Fibroblast of peridontal ligament (primary cell): ENCODE measurements around the gene PAEP.

Experiments used
- DNase-seq: peaks from one replicate; pipeline ENCODE4 v3.0.0-alpha.2; 2010; ENCODE audit errors: extremely low read depth

Gene PAEP

DNA sequence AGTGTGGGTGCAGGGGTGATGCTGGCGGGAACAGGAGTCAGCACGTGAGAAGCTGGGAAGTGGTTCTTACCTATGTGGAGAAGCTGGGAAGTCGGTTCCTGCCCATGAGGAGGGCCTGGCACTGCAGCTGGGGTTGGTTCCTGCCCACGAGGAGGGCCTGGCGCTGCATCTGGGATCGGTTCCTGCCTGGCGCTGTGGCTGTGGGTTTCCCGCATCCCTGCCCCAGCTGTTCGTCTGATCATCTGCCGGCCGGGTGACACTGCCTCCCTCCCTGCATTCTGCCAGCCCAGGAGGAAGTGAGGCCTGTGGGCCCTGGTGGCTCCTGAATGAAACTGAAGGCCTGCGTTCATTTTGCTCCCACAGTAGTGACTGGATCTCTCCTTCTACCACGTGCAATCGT, 10.5 kb upstream of the PAEP start:
- no peak for DNase-seq

DNA sequence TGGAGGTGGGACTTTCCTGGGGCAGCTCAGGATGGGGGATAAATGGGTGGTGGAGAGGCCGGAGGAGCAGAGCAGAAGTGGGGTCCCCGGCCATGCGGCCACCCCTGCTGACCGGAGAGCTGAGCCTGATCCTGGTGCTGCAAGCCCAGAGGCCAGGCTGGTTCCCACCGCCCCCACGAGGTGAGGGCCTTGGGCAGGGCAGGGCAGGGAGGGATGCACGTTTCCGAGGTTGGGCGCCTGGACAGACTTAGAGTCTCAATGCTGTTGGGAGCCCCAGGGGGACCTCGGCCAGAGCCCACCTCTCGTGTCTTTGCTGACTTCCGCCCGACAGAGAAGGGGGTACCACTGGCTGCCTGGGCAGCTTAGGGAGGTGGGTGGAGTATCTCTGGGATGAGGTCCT, 10.1 kb upstream of the PAEP start:
- no peak for DNase-seq

DNA sequence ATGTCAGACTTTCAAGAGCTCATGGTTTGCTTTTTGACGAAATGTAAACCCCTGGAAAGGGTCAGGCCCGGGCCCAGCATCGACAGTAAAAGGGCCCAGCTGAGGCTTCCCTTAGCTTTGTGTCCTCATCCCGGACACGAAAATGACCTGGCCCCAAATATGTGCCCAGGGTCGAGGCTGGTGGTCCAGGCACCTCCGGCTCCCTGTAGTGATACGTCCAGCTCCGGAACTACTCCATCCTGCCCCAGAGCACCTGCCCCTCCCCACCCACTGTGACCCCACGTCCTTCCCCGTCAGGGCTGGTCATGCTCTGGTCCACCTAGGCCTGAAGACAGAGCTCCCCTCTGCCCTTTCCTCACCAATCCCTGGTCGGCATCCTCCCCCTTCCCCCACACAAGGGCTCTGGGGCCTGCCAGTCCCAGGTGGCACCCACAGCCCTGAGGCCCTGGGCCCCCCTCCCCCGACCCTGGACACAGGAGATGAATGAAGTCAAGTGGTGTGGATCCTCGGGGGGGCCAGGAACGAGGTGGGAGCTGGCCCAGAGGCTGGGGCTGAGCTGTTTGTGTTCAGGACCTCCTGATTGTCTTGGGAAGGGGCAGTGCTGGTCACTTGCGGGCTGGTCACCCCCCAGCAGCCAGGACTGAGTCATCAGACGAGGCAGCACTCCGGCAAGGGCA, 9.4 kb upstream of the PAEP start:
- no peak for DNase-seq

DNA sequence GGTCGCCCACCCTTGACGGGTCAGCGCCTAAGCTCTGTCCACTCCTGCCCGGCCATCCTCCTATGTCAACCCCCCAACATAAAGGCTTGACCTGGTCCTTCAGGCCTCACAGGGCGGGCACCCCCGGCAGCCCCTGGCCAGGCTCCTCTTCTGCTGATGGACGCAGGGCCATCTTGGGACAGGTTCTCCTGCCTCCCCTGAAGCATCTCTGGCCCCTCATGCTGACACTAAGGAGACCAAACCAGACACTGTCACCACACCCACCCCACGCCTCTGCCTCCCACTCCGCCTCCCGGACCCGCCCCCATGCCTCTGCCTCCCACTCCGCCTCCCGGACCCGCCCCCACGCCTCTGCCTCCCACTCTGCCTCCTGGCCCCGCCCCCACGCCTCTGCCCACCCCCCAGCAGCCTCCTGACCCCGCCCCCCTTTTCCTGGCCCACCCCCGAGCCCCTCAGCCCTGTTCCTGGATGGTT, 8.8 kb upstream of the PAEP start:
- DNase-seq = no peak

DNA sequence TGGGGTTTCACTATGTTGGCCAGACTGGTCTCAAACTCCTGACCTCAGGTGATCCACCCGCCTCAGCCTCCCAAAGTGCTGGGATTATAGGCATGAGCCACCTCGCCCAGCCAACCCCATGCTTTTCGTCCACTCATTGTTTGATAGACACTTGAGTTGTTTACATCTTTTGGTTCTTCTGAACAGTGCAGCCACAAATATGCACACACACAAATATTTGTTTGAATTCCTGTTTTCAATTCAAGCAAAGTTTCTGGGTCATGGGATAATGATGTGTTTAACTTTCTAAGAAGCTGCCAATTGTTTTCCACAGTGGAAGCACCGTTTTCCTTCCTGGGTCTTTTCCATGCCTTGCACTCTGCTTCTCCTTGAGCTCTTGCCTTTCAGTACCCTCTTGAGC, 6.8 kb upstream of the PAEP start:
- DNase-seq = peak; percentile 5

DNA sequence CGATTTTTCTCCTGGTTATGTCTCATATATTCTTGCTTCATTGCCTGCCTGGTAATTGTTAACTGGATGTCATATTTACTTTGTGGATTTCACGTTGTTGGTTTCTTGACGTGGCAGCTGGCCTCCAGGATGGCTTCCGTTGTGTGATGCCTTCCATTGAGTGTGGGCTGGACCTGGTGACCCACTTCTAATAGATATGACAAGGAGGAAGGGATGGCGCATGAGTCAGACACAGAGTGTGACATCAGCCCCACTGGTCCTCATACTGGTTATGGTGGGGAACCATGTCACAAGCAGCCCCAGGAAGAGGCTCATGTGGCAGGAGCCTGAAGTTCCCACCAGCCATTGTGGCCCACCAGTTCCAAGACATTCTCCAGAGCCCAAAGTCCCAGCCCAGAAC, 6.4 kb upstream of the PAEP start:
- no peak for DNase-seq

DNA sequence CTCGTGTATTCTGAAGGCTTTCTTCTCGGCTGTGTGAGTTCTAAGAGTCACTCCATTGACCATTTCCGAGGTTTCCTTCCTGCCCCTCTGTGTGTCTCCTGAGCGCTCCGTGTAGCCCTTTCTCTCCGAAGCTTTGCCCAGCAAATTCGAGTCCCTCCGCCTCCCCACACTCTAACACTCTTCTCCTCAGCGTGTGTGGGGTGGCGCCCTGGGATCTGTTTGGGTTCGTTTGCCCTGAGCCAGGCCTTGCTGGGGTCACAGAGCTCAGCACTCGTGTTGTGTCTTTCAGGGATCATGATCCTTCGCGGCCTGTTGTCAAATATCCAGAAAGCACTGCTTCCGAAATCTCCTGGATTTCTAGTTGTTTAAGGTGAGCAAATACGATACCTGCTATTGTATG, 5.6 kb upstream of the PAEP start:
- DNase-seq = no peak

DNA sequence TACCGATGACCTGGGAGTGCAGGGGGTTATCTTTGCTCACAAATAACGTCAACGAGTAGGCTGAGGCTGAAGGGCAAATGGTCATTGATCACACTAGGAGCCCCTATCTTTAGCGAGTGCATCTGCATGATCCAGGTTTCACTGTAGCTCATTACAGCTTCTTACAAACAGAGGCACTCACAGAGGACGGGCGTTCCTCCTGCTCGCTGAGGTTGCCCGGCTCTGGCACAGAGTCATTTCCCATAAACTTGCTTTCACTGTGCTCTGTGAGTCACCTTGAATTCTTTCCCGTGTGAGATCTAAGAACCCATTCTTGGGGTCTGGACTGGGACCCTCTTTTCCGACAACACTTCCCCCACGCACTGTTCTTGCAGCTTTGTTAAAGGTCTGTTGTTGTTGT, 1.9 kb upstream of the PAEP start:
- no peak for DNase-seq

- DNase-seq = no peak
Observed at GRCh38 chr9:135562235-135562745, 734 bp downstream of the PAEP start.

DNA sequence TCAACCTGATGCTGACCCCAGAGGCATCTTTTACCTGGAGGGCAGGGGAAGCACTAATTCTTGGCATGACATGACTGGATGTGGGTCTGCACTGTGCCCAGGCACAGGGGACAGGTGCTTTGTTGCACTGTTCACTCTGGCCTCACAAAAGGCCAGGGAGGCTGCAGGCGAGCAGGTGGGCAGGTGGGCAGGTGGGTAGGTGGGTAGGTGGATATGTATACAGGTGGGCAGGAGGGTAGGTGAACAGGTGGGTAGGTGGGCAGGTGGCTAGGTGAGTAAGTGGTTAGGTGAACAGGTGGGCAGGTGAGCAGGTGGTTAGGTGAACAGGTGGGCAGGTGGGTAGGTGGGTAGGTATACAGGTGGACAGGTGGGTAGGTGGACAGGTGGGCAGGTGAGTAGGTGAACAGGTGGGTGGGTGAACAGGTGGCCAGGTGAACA, 1.5 kb downstream of the PAEP start:
- no peak for DNase-seq

DNA sequence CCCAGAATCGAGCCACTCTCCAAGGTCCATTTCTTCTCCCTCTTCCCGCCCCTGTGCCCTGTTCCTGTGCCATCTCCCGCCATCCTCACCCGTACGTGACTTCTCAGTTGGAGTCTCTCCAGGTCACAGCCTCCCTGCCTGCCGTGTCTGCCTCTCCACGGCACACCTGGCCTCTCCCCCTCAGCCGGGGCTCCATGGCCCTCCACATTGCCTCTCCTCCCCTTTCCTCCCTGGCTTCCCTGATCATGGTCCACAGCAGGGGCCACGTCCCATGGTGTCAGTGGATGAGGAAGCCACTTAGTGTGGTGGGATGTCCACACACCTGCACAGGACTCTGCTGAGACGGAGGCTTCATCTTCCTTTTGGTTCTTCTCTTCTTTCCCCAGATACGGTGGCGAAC, 2.3 kb downstream of the PAEP start:
- DNase-seq = no peak

DNA sequence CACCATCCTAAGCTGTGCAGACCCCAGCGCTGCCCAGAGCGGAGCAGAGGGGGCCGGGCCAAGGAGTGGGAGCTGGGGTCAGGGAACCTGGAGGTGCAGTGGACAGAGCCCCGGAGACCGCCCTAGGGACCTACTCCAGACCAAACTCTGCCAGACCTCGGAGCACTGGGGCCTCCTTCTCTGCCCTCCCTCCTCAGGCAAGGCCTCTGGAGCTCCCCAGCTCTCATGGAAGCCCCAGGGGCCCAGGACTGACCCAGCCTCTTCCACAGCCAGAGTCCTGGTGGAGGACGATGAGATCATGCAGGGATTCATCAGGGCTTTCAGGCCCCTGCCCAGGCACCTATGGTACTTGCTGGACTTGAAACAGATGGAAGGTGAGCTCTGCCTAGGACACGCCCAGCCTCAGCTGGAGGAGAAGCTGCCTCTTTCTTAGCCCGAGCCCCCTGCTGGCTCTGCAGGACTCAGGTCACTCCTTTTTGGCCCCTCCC, 3.6 kb downstream of the PAEP start:
- DNase-seq = no peak

DNA sequence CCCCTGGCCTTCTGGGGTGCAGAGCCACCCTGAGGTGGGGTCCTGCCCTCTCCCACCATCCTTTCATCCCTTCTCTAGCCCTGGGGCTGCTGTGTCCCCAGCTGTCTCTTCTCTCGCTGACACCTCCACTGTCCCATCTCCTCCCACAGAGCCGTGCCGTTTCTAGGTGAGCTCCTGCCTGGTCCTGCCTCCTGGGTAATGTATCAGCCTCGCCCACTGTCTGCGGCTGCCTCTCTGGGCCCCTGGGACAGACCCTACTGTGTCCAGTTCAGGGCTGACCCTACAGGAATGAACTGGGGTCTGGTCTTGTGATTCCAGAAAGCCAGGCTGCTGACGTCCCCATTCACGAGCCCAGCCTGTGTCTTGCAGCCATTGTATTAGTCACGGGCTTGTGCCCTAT, 4.1 kb downstream of the PAEP start:
- DNase-seq = no peak

- DNase-seq = no peak
Observed at GRCh38 chr9:135566552-135566951, 5.0 kb downstream of the PAEP start.

GRCh38 chr9:135567311-135567710, 5.8 kb downstream of the PAEP start:
- DNase-seq = no peak

- no peak for DNase-seq
Observed at GRCh38 chr9:135568026-135568425, 6.5 kb downstream of the PAEP start.

DNA sequence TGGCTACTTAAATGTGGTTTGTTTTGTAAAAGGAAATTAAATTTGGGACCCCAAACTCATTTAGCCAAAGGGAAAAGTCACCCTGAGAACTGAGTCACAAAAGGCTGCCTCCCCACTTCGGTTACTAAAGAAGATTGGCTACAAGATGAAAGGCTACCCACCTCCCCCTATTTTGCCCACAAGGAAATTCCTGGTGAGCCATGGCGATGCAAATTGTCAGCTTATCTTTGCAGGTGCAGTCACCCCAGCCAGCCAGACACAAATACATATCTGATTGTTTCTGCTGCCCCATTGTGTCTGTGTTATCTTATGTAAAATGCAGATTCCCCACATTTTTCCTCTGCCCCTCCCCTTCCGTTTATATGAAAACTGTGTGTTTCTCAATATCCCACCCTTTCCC, 8.9 kb downstream of the PAEP start:
- DNase-seq = no peak

GRCh38 chr9:135572233-135572632, 10.7 kb downstream of the PAEP start:
- no peak for DNase-seq

DNA sequence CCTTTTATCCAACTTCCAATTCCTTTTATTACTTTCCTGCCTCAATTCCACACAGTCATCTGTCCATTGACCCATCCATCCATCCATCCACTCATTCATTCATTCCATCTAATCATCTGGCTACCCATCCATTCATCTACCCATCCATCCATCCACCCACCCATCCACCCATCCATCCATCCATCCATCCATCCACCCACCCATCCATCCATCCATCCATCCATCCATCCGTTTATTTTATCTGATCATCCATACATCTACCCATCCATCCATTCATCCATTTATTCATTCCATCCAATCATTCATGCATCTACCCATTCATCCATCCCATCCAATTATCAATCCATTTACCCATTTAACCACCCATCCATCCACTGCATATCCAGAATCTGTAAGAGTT, 11.6 kb downstream of the PAEP start:
- DNase-seq = no peak

DNA sequence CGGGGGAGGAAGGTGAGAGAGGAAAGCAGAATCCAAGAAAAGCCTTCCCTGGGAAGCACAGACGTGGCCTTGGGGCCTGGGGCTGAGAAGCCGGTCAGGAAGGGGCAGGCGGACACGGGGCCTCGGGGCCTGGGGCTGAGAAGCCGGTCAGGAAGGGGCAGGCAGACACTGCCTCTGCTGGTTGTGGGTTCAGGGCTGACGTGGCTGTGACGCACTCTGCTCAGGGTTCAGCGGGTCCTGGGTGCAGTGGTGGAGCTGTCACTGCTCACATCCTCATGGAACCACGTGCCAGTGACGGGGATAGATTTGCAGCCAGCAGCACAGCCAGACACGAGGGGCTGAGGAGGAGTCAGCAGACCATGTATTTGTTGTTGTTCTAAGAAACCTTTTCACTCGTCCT, 12.8 kb downstream of the PAEP start:
- DNase-seq = no peak

- no peak for DNase-seq
Observed at GRCh38 chr9:135574943-135575342, 13.4 kb downstream of the PAEP start.

DNA sequence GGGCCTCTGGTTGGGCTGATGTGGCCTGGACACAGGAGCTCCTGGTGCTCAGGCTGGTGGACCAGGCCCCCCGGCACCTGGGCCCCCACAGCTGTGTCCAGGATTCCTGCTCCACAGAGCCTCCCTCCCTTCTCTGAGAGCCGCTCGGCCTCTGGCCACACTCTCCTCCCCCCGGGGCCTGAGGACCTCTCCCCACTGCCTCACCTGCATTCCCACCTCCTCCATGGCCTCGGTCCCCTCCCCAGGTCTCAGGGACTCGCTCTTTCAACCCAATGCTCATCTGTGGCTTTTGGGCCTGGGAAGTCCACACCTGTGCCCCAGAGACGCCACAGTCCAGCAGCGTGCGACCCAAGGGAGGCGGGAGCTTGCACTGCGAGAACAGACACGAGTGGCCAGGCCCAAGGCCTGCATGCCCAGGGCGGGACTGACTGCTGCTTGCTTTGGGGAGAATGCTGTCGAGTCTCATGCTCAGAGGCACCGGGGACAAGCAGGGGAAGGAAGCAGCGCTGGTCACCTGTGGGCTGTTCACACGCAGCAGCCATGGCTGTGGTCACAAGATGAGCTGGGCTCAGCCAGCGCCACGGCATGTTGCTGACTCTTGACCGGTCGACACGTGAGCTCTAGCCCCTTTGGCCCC, 14.6 kb downstream of the PAEP start:
- DNase-seq = no peak

DNA sequence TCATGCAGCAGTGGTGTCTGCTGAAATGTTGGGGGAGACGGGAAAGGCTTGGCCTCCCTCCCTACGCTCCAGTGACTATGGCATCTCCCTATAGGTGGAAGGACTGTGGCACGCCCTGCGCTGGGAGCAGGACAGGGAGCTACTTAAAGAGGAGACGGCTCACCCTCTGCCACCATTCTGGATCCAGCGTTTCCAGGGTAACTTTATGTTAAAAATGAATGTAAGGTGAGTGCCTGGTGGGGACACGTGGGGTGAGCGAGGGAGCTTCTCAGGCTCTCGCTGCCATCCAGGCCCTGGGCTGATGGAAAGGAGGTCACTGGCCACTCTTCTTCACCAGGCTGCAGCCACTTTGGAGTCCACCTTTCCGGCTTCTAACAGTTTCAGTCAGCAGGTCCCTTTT, 15.7 kb downstream of the PAEP start:
- no peak for DNase-seq
